C4-2B (cell line): ENCODE measurements around the gene KAT6B.

Experiments used
- ZFX ChIP-seq: fragments of 450-650 bp; IDR thresholded peaks from 2 replicates; pipeline ENCODE4 v1.6.1; 2017
- TF ChIP-seq, protein P1 (sequence below): fragments of 450-650 bp; conservative IDR thresholded peaks from 2 replicates; pipeline ENCODE4 v1.5.1; 2017; ENCODE audit warnings: mild to moderate bottlenecking

DNA sequence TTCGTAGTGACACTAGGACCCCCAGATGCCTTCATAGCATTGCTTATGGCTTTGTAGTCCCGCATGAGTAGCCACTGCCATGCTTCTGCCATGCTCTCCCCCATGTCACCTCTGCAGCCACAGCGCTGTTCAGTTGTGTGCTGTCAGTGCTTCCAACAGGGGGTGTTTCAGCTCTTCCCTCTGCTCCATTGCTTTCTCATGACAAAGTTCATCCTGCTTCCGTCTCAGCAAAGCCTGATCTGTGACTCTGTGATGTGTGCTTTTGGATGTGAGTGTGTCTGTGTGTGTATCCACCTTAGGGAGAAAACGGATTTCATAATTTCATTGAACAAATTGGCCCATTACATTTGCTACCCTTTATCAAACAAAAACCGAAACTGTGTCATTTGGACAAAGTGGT lies 150.2 kb downstream of the KAT6B start:
- TF ChIP-seq, protein P1, sequence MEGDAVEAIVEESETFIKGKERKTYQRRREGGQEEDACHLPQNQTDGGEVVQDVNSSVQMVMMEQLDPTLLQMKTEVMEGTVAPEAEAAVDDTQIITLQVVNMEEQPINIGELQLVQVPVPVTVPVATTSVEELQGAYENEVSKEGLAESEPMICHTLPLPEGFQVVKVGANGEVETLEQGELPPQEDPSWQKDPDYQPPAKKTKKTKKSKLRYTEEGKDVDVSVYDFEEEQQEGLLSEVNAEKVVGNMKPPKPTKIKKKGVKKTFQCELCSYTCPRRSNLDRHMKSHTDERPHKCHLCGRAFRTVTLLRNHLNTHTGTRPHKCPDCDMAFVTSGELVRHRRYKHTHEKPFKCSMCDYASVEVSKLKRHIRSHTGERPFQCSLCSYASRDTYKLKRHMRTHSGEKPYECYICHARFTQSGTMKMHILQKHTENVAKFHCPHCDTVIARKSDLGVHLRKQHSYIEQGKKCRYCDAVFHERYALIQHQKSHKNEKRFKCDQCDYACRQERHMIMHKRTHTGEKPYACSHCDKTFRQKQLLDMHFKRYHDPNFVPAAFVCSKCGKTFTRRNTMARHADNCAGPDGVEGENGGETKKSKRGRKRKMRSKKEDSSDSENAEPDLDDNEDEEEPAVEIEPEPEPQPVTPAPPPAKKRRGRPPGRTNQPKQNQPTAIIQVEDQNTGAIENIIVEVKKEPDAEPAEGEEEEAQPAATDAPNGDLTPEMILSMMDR, result no peak
- no peak for TF ChIP-seq ZFX
